ENCODE results near the gene SLC51B. TPM values are rescaled to one million over a fixed set of nuclear protein-coding genes. Genes with fewer than 3 reads are reported as not detected.
A peak's percentile ranks its signal among the peaks of the same experiment; 100 is the strongest.

SLC51B gene
- not detected for total RNA-seq (ENCODE audit: unreplicated experiment)
- long read RNA-seq, result 0 reads

- peak within 1 kb of the TSS; percentile 97 for H3K27ac Mint-ChIP-seq (ENCODE audit: unreplicated experiment)
- peaks cover 21% of the 10 kb centered on the region for H3K27me3 Mint-ChIP-seq (ENCODE audit: unreplicated experiment)
- H3K9me3 Mint-ChIP-seq (ENCODE audit: unreplicated experiment), result peaks cover 18% of the 10 kb centered on the region
- DNase-seq, result peak; percentile 88
- peak within 1 kb of the TSS; percentile 67 for H3K4me3 Mint-ChIP-seq (ENCODE audit: unreplicated experiment)
- H3K4me1 Mint-ChIP-seq (ENCODE audit: low read depth, unreplicated experiment), result peaks cover 35% of the 10 kb centered on the region
- H3K36me3 Mint-ChIP-seq (ENCODE audit: unreplicated experiment), result peaks cover 6% of the 10 kb centered on the region
- TF ChIP-seq CTCF (IDR thresholded peaks at IDR 0.05; ENCODE audit: partially characterized antibody, unreplicated experiment), result no peak
Observed at GRCh38 chr15:65044724-65045481, at the start of gene SLC51B. SLC51B (plus strand) TSS chr15:65045387; CDS start chr15:65050005, 4,618 bp downstream.

GRCh38 chr15:64997066-64997465, 48.1 kb upstream of the SLC51B start:
- no peak for TF ChIP-seq CTCF (IDR thresholded peaks at IDR 0.05; ENCODE audit: partially characterized antibody, unreplicated experiment)
- H3K4me3 Mint-ChIP-seq (ENCODE audit: unreplicated experiment), result no peak overlapping the region
- no peak for DNase-seq
- H3K9me3 Mint-ChIP-seq (ENCODE audit: unreplicated experiment), result peaks cover 2% of the 10 kb centered on the region
- H3K4me1 Mint-ChIP-seq (ENCODE audit: low read depth, unreplicated experiment), result no peaks in the 10 kb centered on the region
- no peaks in the 10 kb centered on the region for H3K36me3 Mint-ChIP-seq (ENCODE audit: unreplicated experiment)
- peaks cover 2% of the 10 kb centered on the region for H3K27me3 Mint-ChIP-seq (ENCODE audit: unreplicated experiment)
- no peak overlapping the region for H3K27ac Mint-ChIP-seq (ENCODE audit: unreplicated experiment)

GRCh38 chr15:64997745-64998375, 47.3 kb upstream of the SLC51B start:
- no peak for DNase-seq
- Mint-ChIP-seq H3K36me3 (ENCODE audit: unreplicated experiment) (no peaks in the 10 kb centered on the region), H3K4me3 (ENCODE audit: unreplicated experiment) (no peak overlapping the region), H3K9me3 (ENCODE audit: unreplicated experiment) (peaks cover 2% of the 10 kb centered on the region), H3K4me1 (ENCODE audit: low read depth, unreplicated experiment) (no peaks in the 10 kb centered on the region), H3K27ac (ENCODE audit: unreplicated experiment) (no peak overlapping the region), H3K27me3 (ENCODE audit: unreplicated experiment) (peaks cover 2% of the 10 kb centered on the region)
- no peak for TF ChIP-seq CTCF (IDR thresholded peaks at IDR 0.05; ENCODE audit: partially characterized antibody, unreplicated experiment)

- no peaks in the 10 kb centered on the region for H3K27me3 Mint-ChIP-seq (ENCODE audit: unreplicated experiment)
- H3K4me1 Mint-ChIP-seq (ENCODE audit: low read depth, unreplicated experiment), result no peaks in the 10 kb centered on the region
Observed at GRCh38 chr15:65004993-65005392, 40.2 kb upstream of the SLC51B start.

More at GRCh38 chr15:65004993-65005392, 40.2 kb upstream of the SLC51B start:
- H3K4me3 Mint-ChIP-seq (ENCODE audit: unreplicated experiment), result no peak overlapping the region
- no peaks in the 10 kb centered on the region for H3K36me3 Mint-ChIP-seq (ENCODE audit: unreplicated experiment)
- no peak overlapping the region for H3K27ac Mint-ChIP-seq (ENCODE audit: unreplicated experiment)
- TF ChIP-seq CTCF (IDR thresholded peaks at IDR 0.05; ENCODE audit: partially characterized antibody, unreplicated experiment), result no peak
- H3K9me3 Mint-ChIP-seq (ENCODE audit: unreplicated experiment), result peaks cover 2% of the 10 kb centered on the region
- DNase-seq, result no peak
